LNCAP (cell line): ENCODE measurements around the gene PPIL4.

Experiments used
- CTCF ChIP-seq: fragments of 450-650 bp; IDR thresholded peaks from 2 replicates; pipeline ENCODE4 v1.5.1; 2017; ENCODE audit warnings: mild to moderate bottlenecking

PPIL4 gene

GRCh38 chr6:149484733-149485700 lies 60.8 kb downstream of the PPIL4 start, which contains the start of gene ZC3H12D:
Gene ZC3H12D, minus strand, starts transcription at chr6:149485014. Its CDS starts 10,471 bp downstream, at chr6:149474543.
- no peak for TF ChIP-seq CTCF

GRCh38 chr6:149483849-149484655 lies 61.8 kb downstream of the PPIL4 start:
- no peak for TF ChIP-seq CTCF

- TF ChIP-seq CTCF = no peak
Measured at GRCh38 chr6:149483334-149483725, 62.5 kb downstream of the PPIL4 start.

- no peak for TF ChIP-seq CTCF
Measured at GRCh38 chr6:149482545-149483333, 63.1 kb downstream of the PPIL4 start.

- TF ChIP-seq CTCF = no peak
Measured at GRCh38 chr6:149480502-149481280, 65.2 kb downstream of the PPIL4 start.

- TF ChIP-seq CTCF = no peak
Measured at GRCh38 chr6:149478631-149479314, 67.1 kb downstream of the PPIL4 start.
